ENCODE data around the gene PLEKHM1. TPM values are rescaled to one million over a fixed set of nuclear protein-coding genes. Genes with fewer than 3 reads are reported as not detected.
A peak's percentile ranks its signal among the peaks of the same experiment; 100 is the strongest.

PLEKHM1 gene
- total and polyA plus RNA-seq, 11 donors, result 11.1 to 48.0 (median 30.4) TPM

DNA sequence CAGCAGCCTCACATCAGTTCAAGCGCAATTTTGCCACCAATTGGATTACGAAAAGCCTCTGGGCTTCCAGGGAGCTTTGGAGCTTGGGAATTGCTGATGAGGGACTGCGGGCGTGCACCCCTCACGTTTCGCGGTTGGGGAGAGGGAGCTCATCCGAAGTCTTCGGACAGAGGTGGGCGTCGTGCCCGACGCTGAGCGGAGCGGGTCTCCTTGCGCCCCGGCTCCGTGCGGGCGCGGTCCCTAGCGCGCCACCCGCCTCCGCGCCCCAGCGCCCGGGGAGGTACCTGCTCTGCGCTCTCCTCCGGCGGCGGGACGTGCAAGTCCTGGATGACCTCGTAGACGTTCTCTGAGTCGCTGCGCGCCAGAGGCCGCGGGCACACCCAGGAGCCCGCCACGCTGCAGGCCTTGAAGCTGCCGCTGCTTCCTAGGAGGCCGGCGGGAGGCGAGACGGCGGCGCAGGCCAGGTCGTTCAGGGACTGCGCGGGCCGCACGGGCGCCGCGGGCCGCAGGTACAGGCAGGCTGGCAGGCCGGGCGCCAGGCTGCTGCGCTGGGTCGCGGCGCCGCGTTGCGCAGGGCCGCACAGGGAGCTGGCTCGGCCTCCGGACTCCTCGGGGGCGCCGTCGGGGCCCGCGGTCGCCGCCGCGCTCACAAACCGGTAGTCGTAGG lies 61.0 kb downstream of the PLEKHM1 start:
- Histone ChIP-seq H3K4me1 (peaks cover 0 to 74% (median 40%) of the 10 kb centered on the region in 12 donors), H3K4me3 (peak overlapping the region in 2 of 12 donors; percentile 16 to 36)

DNA sequence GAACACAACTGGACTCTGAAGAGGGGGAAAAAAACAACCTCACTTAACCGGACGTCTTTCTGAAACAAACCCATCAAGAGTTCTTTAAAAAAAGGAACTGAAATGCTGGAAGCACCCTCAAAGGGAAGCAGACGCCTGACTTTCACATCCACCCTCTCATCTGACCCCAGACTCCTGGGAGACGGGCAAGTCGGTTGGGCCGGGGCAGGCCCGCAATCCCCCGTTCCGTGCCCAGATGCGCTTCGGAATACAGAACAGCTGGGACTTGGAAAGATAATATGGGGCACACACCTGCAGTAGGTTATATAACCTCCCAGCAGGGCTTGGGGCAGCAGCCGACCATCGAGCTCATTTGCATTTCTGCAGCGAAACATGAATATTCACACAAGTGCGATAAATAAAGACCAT lies 61.6 kb downstream of the PLEKHM1 start:
- ATAC-seq (no peak), DNase-seq (no peak)
- Histone ChIP-seq H3K27me3 (peaks cover 10 to 38% (median 23%) of the 10 kb centered on the region in 9 donors), H3K27ac (peak overlapping the region in 1 of 12 donors; percentile 81), H3K36me3 (peaks cover 0 to 3% (median 0%) of the 10 kb centered on the region in 9 donors), H3K4me1 (peaks cover 0 to 77% (median 41%) of the 10 kb centered on the region in 12 donors), H3K4me3 (peak overlapping the region in 2 of 12 donors; percentile 24 to 36), H3K9me3 (no peaks in the 10 kb centered on the region)
- 29 to 44% (median 36%) methylated on average over 15 of the region's 15 CpGs for WGBS, 4 donors
- no peak for TF ChIP-seq POLR2A (IDR thresholded peaks at IDR 0.05)
- TF ChIP-seq, protein P1, sequence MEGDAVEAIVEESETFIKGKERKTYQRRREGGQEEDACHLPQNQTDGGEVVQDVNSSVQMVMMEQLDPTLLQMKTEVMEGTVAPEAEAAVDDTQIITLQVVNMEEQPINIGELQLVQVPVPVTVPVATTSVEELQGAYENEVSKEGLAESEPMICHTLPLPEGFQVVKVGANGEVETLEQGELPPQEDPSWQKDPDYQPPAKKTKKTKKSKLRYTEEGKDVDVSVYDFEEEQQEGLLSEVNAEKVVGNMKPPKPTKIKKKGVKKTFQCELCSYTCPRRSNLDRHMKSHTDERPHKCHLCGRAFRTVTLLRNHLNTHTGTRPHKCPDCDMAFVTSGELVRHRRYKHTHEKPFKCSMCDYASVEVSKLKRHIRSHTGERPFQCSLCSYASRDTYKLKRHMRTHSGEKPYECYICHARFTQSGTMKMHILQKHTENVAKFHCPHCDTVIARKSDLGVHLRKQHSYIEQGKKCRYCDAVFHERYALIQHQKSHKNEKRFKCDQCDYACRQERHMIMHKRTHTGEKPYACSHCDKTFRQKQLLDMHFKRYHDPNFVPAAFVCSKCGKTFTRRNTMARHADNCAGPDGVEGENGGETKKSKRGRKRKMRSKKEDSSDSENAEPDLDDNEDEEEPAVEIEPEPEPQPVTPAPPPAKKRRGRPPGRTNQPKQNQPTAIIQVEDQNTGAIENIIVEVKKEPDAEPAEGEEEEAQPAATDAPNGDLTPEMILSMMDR (IDR thresholded peaks at IDR 0.05), result no peak
- intact Hi-C loops (cut with DNase I), result no loop called here

More for the DNA sequence above, 61.0 kb downstream of the PLEKHM1 start:
- H3K27ac ChIP-seq, result peak overlapping the region in 1 of 12 donors; percentile 81
- peaks cover 0 to 3% (median 0%) of the 10 kb centered on the region in 9 donors for H3K36me3 ChIP-seq
- peaks cover 10 to 38% (median 23%) of the 10 kb centered on the region in 9 donors for H3K27me3 ChIP-seq
- intact Hi-C loops (cut with DNase I), result loop anchor here in 1 of 10 donors (5.0 kb wide), 1 partner anchor 58 kb away; no protein-coding TSS in a partner anchor
- WGBS, 4 donors, result 37 to 65% (median 50%) methylated on average over 18 to 82 of the region's 82 CpGs
- TF ChIP-seq, protein P1 (IDR thresholded peaks at IDR 0.05), result no peak
- no peak for TF ChIP-seq POLR2A (IDR thresholded peaks at IDR 0.05)
- no peaks in the 10 kb centered on the region for H3K9me3 ChIP-seq
- ATAC-seq (no peak), DNase-seq (peak in 1 of 5 donors; percentile 27)

DNA sequence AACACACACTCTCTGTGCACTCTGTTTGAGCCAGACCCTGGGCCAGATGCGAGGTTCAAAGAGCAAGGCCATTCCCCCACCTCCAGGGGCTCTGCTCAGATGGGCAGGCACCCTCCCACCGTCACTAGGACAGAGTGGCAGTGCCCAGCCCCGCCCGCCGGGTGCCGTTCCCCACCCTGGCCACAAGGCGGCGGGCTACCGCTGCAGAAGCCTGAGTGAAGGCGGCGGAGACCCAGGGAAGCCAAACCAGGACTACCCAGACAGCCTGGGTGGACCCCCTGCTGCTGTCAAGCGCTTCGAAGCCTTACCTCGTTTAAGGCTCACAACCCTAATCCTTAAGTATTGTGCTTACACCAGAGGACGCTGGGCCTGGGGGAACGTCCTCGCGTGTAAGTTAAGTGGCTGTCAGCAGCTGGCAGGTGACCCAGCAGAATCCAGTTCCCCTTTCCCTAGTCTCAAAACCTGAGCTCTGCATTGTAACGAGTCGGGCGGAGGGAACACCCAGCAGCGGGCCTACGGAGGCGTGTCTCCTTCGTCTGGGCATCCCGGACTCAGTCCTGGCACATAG lies 62.4 kb downstream of the PLEKHM1 start:
- intact Hi-C loops (cut with DNase I), result no loop called here
- H3K36me3 ChIP-seq, result peaks cover 0 to 3% (median 0%) of the 10 kb centered on the region in 9 donors
- peaks cover 10 to 38% (median 23%) of the 10 kb centered on the region in 9 donors for H3K27me3 ChIP-seq
- H3K27ac ChIP-seq, result peak overlapping the region in 3 of 12 donors; percentile 4 to 81 (median 16)
- H3K4me3 ChIP-seq, result peak overlapping the region in 8 of 12 donors; percentile 2 to 36 (median 26)
- WGBS, 4 donors, result 2 to 24% (median 10%) methylated on average over 12 to 26 of the region's 26 CpGs
- H3K4me1 ChIP-seq, result peaks cover 0 to 74% (median 41%) of the 10 kb centered on the region in 12 donors
- TF ChIP-seq, protein P1 (IDR thresholded peaks at IDR 0.05), result peak; percentile 95 to 100 (median 99)
- TF ChIP-seq POLR2A (IDR thresholded peaks at IDR 0.05), result no peak
- ATAC-seq, result peak; percentile 56 to 65 (median 60)
- peak; percentile 65 to 87 (median 73) for DNase-seq
- no peaks in the 10 kb centered on the region for H3K9me3 ChIP-seq

All from heart left ventricle (tissue), 16 donors.